HCT116 (cell line): ENCODE measurements around the gene PACRG. TPM values are rescaled to one million over a fixed set of nuclear protein-coding genes. Genes with fewer than 3 reads are reported as not detected.

Source experiments
- ATAC-seq: fragments of 200-7000 bp; cut with Tn5 transposase; 2 replicates; pipeline ENCODE4 v1.9.1; 2020; ENCODE audit warnings: mild to moderate bottlenecking, moderate library complexity
- BruUV-seq: library from RNA; stranded (reverse); fragments of 400-500 nt; replicated peaks from 2 replicates; lab custom pipeline; 2021; lab: Mats Ljungman, UMichigan
- CTCF ChIA-PET: fragments of 300-600 bp; sonication (Branson Sonifier 250); formaldehyde crosslinking; loops from one replicate; lab custom pipeline; 2021; ENCODE audit warnings: antibody characterized with exemption; lab: Charles Lee
- POLR2A ChIA-PET: fragments of 300-600, 350-600 bp; sonication (Branson Sonifier 250); formaldehyde crosslinking; loops from one replicate; lab custom pipeline; 2021; ENCODE audit warnings: antibody characterized with exemption; lab: Charles Lee
- RAD21 ChIA-PET, 2 experiments: fragments of 300-600 bp; sonication (Branson Sonifier 250); formaldehyde crosslinking; loops; one replicate each; lab custom pipeline; 2023; ENCODE audit warnings: low total read pairs in 2 of 2; ENCODE audit not compliant: uncharacterized antibody in 2 of 2, unreplicated experiment in 2 of 2, low non-redundant PET in 1 of 2; lab: Charles Lee
- DNase-seq: peaks from one replicate; pipeline ENCODE4 v3.0.0-alpha.2; 2010; ENCODE audit warnings: low read depth, low spot score
- H2AFZ ChIP-seq: fragments of 200-600 bp; shearing (Covaris generic), sonication (generic); 2 replicates; pipeline ENCODE4 v1.6.1; 2017; ENCODE audit warnings: low read depth, mixed run types, mixed read lengths, antibody characterized with exemption, low read length; ENCODE audit not compliant: poor library complexity, severe bottlenecking
- H3K27ac ChIP-seq: 2 replicates; pipeline ENCODE4 v1.5.1; 2012; ENCODE audit warnings: low read depth, low read length
- H3K27me3 ChIP-seq: fragments of 200-600 bp; sonication (generic); 2 replicates; pipeline ENCODE4 v1.6.1; 2016; ENCODE audit warnings: mixed run types, low read length, mixed read lengths; ENCODE audit not compliant: insufficient read depth
- H3K36me3 ChIP-seq, 2 experiments: fragments of 200-500 bp in 1 of 2; fragments of 200-600 bp in 1 of 2; sonication (Bioruptor generic) in 1 of 2; sonication (generic) in 1 of 2; 2 replicates each; pipeline versions ENCODE4 v1.5.1 to v1.6.1; 2014 to 2016; ENCODE audit warnings: low read length in 2 of 2, inconsistent platforms in 1 of 2, mixed read lengths in 1 of 2, mixed run types in 1 of 2; ENCODE audit not compliant: insufficient read depth in 2 of 2, control insufficient read depth in 1 of 2
- H3K4me1 ChIP-seq, 2 experiments: fragments of 200-600 bp in 1 of 2; sonication (generic) in 1 of 2; 2 replicates each; pipeline versions ENCODE4 v1.5.1 to v1.6.1; 2012 to 2017; ENCODE audit warnings: low read length in 2 of 2, inconsistent platforms in 1 of 2, mild to moderate bottlenecking in 1 of 2, mixed read lengths in 1 of 2, mixed run types in 1 of 2, moderate library complexity in 1 of 2; ENCODE audit not compliant: insufficient read depth in 2 of 2, control insufficient read depth in 1 of 2
- H3K4me2 ChIP-seq: fragments of 200-600 bp; sonication (generic); 2 replicates; pipeline ENCODE4 v1.6.1; 2017; ENCODE audit warnings: mixed run types, low read length, mixed read lengths
- H3K4me3 ChIP-seq, 2 experiments: fragments of 200-600 bp in 1 of 2; sonication (generic) in 1 of 2; replicated peaks in 1 of 2; 2 replicates each; pipeline ENCODE4 v1.5.1; 2011 to 2016; ENCODE audit warnings: low read length in 2 of 2, control low read depth in 1 of 2, low read depth in 1 of 2, mild to moderate bottlenecking in 1 of 2, mixed read lengths in 1 of 2, mixed run types in 1 of 2
- H3K79me2 ChIP-seq: fragments of 200-600 bp; sonication (generic); 2 replicates; pipeline ENCODE4 v1.6.1; 2017; ENCODE audit warnings: mild to moderate bottlenecking, mixed run types, low read length, moderate library complexity, mixed read lengths; ENCODE audit not compliant: insufficient read depth
- H3K9ac ChIP-seq: fragments of 200-600 bp; sonication (generic); 2 replicates; pipeline ENCODE4 v1.6.1; 2016; ENCODE audit warnings: low read length, mixed read lengths
- H3K9me2 ChIP-seq: fragments of 200-600 bp; sonication (generic), shearing (Covaris generic); 2 replicates; pipeline ENCODE4 v1.6.1; 2017; ENCODE audit warnings: mixed run types, mild to moderate bottlenecking, moderate library complexity; ENCODE audit not compliant: insufficient read depth
- H3K9me3 ChIP-seq, 2 experiments: fragments of 200-500 bp in 1 of 2; fragments of 200-600 bp in 1 of 2; sonication (Bioruptor generic) in 1 of 2; sonication (generic) in 1 of 2; 2 replicates each; pipeline ENCODE4 v1.6.1; 2014 to 2017; ENCODE audit warnings: low read length in 2 of 2, mixed read lengths in 2 of 2, inconsistent platforms in 1 of 2, low read depth in 1 of 2, mild to moderate bottlenecking in 1 of 2, mixed run types in 1 of 2, moderate library complexity in 1 of 2; ENCODE audit not compliant: control insufficient read depth in 1 of 2, insufficient read depth in 1 of 2
- H4K20me1 ChIP-seq: fragments of 200-600 bp; sonication (generic), shearing (Covaris generic); 2 replicates; pipeline ENCODE4 v1.6.1; 2017; ENCODE audit warnings: mixed run types, mild to moderate bottlenecking, moderate library complexity; ENCODE audit not compliant: insufficient read depth
- EGR1 ChIP-seq: IDR thresholded peaks from 2 replicates; pipeline ENCODE4 v1.6.1; 2012; ENCODE audit warnings: low read depth
- JUND ChIP-seq: IDR thresholded peaks from 2 replicates; pipeline ENCODE4 v1.6.1; 2012
- POLR2AphosphoS5 ChIP-seq: IDR thresholded peaks from 2 replicates; pipeline ENCODE4 v1.6.1; 2011; ENCODE audit warnings: mild to moderate bottlenecking, low read depth, low read length, moderate library complexity
- RAD21 ChIP-seq: IDR thresholded peaks from 2 replicates; pipeline ENCODE4 v1.6.1; 2012; ENCODE audit warnings: low read depth, mild to moderate bottlenecking
- REST ChIP-seq: IDR thresholded peaks from 2 replicates; pipeline ENCODE4 v1.6.1; 2012; ENCODE audit warnings: low read depth
- YY1 ChIP-seq: IDR thresholded peaks from 2 replicates; pipeline ENCODE4 v1.6.1; 2011; ENCODE audit warnings: low read length, low read depth, moderate library complexity, mild to moderate bottlenecking; ENCODE audit not compliant: insufficient replicate concordance; ENCODE audit errors: extremely low read depth
- ZFX ChIP-seq: fragments of 450-650 bp; IDR thresholded peaks from 2 replicates; pipeline ENCODE4 v1.6.1; 2017
- ZNF274 ChIP-seq: fragments of 200-500 bp; sonication (Bioruptor generic); IDR thresholded peaks from 2 replicates; pipeline ENCODE4 v1.6.1; 2014; ENCODE audit warnings: mild to moderate bottlenecking, low read depth, low read length, inconsistent platforms
- intact Hi-C: fragments of 100-400 bp; cut with micrococcal nuclease; formaldehyde crosslinking; loops from 2 replicates; pipeline ENCODE4 v1.10.0; 2022
- total RNA-seq: library from RNA; stranded (reverse); gene quantifications from one replicate; pipeline ENCODE4 v1.2.1, GENCODE V29; 2021; ENCODE audit not compliant: unreplicated experiment

Gene PACRG
- total RNA-seq, 1 experiment from 2014 or later, result 0.71 TPM

GRCh38 chr6:163098827-163099479 is 371.2 kb downstream of the PACRG start:
- Histone ChIP-seq H4K20me1 (no peaks in the 10 kb centered on the region), H3K27ac (no peak overlapping the region), H3K36me3 (no peaks in the 10 kb centered on the region), H3K4me1 (no peaks in the 10 kb centered on the region), H3K4me2 (no peak overlapping the region), H2AFZ (no peak overlapping the region), H3K79me2 (no peaks in the 10 kb centered on the region), H3K9me2 (no peaks in the 10 kb centered on the region), H3K4me3 (no peak overlapping the region), H3K9me3 (no peaks in the 10 kb centered on the region), H3K27me3 (no peaks in the 10 kb centered on the region), H3K9ac (no peak overlapping the region)
- intact Hi-C loops, result no loop called here
- BruUV-seq, result no TSS peak
- DNase-seq (no peak), ATAC-seq (no peak)
- RAD21 ChIA-PET, result no interaction called here
- CTCF ChIA-PET, result no interaction called here
- no peak for TF ChIP-seq POLR2AphosphoS5
- no peak for TF ChIP-seq RAD21
- TF ChIP-seq YY1, result no peak
- no peak for TF ChIP-seq EGR1
- no peak for TF ChIP-seq ZFX
- TF ChIP-seq ZNF274, result no peak
- no peak for TF ChIP-seq REST
- TF ChIP-seq JUND, result no peak
- POLR2A ChIA-PET, result no interaction called here
